ENCODE data around the gene ANKRD6. TPM values are rescaled to one million over a fixed set of nuclear protein-coding genes. Genes with fewer than 3 reads are reported as not detected.

The ANKRD6 gene
- polyA plus RNA-seq, 1 of the 3 experiments (the other 2 are of a cell fraction): 2.6 TPM

- Histone ChIP-seq H3K27ac (ENCODE audit: low read depth in 2 of 2, low read length in 1 of 2) (no peak overlapping the region), H3K9ac (no peak overlapping the region), H3K9me2 (no peaks in the 10 kb centered on the region), H3K4me2 (no peak overlapping the region), H3K4me1 (ENCODE audit: control insufficient read depth in 1 of 2, insufficient read depth in 2 of 2, low read depth in 1 of 2, low read length in 1 of 2) (no peaks in the 10 kb centered on the region; a peak in 1 of 4 replicates), H3K4me3 (ENCODE audit: low read depth in 2 of 2, low read length in 1 of 2) (no peak overlapping the region), H3F3A (replicated peaks; ENCODE audit: insufficient read depth) (no peaks in the 10 kb centered on the region), H4K20me1 (ENCODE audit: insufficient read depth) (no peaks in the 10 kb centered on the region), H3K27me3 (ENCODE audit: insufficient read depth) (no peaks in the 10 kb centered on the region), H3K9me3 (no peaks in the 10 kb centered on the region), H3K36me3 (replicated peaks in 1 of 2; ENCODE audit: control insufficient read depth in 1 of 2, insufficient read depth in 2 of 2, low read length in 1 of 2) (no peaks in the 10 kb centered on the region), H2AFZ (ENCODE audit: low read depth) (no peak overlapping the region), H3K79me2 (ENCODE audit: insufficient read depth) (no peaks in the 10 kb centered on the region)
- no peak for DNase-seq
- TF ChIP-seq NRF1 (IDR thresholded peaks at IDR 0.05; ENCODE audit: low read depth, low read length) (no peak), SIN3A (IDR thresholded peaks at IDR 0.05; ENCODE audit: borderline replicate concordance, low read depth, low read length) (no peak), TAF1 (IDR thresholded peaks at IDR 0.05; ENCODE audit: borderline replicate concordance, low read depth, low read length) (no peak), TCF12 (IDR thresholded peaks at IDR 0.05) (no peak), POLR2AphosphoS5 (IDR thresholded peaks at IDR 0.05; ENCODE audit: low read depth, low read length) (no peak), RXRA (IDR thresholded peaks at IDR 0.05; ENCODE audit: borderline replicate concordance, low read depth) (no peak), MEF2A (IDR thresholded peaks at IDR 0.05; ENCODE audit: borderline replicate concordance, low read depth) (no peak), USF2 (IDR thresholded peaks at IDR 0.05; ENCODE audit: borderline replicate concordance, low read depth, low read length) (no peak), TEAD4 (IDR thresholded peaks at IDR 0.05; ENCODE audit: borderline replicate concordance, insufficient read depth) (no peak), FOXJ3 (CRISPR knock-in tag; IDR thresholded peaks at IDR 0.05) (no peak), GABPA (IDR thresholded peaks at IDR 0.05; ENCODE audit: low read depth) (no peak), RAD21 (IDR thresholded peaks at IDR 0.05; ENCODE audit: low read length) (no peak)
- TF ChIP-seq, protein P1, sequence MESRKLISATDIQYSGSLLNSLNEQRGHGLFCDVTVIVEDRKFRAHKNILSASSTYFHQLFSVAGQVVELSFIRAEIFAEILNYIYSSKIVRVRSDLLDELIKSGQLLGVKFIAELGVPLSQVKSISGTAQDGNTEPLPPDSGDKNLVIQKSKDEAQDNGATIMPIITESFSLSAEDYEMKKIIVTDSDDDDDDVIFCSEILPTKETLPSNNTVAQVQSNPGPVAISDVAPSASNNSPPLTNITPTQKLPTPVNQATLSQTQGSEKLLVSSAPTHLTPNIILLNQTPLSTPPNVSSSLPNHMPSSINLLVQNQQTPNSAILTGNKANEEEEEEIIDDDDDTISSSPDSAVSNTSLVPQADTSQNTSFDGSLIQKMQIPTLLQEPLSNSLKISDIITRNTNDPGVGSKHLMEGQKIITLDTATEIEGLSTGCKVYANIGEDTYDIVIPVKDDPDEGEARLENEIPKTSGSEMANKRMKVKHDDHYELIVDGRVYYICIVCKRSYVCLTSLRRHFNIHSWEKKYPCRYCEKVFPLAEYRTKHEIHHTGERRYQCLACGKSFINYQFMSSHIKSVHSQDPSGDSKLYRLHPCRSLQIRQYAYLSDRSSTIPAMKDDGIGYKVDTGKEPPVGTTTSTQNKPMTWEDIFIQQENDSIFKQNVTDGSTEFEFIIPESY (IDR thresholded peaks at IDR 0.05; ENCODE audit: borderline replicate concordance, low read depth): no peak
- TF ChIP-seq, protein P2, sequence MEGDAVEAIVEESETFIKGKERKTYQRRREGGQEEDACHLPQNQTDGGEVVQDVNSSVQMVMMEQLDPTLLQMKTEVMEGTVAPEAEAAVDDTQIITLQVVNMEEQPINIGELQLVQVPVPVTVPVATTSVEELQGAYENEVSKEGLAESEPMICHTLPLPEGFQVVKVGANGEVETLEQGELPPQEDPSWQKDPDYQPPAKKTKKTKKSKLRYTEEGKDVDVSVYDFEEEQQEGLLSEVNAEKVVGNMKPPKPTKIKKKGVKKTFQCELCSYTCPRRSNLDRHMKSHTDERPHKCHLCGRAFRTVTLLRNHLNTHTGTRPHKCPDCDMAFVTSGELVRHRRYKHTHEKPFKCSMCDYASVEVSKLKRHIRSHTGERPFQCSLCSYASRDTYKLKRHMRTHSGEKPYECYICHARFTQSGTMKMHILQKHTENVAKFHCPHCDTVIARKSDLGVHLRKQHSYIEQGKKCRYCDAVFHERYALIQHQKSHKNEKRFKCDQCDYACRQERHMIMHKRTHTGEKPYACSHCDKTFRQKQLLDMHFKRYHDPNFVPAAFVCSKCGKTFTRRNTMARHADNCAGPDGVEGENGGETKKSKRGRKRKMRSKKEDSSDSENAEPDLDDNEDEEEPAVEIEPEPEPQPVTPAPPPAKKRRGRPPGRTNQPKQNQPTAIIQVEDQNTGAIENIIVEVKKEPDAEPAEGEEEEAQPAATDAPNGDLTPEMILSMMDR (IDR thresholded peaks at IDR 0.05): no peak
- ChIA-PET CTCF (interaction anchor here (0.6 kb wide), 1 partner anchor 1430 kb away, joined by 4 read pairs; no protein-coding TSS in a partner anchor), POLR2A (no interaction called here)
- 66% methylated on average over 2 of the region's 2 CpGs for WGBS (ENCODE audit: low lambda C conversion rate)
Observed at GRCh38 chr6:89464295-89464694, 31.3 kb downstream of the ANKRD6 start.
